GM19397 (cell line): ENCODE results near the gene NRXN3.
"Not testable (repeated sequence)": the region's sequence is repeated elsewhere in the genome, so short reads cannot be mapped to it uniquely, and the experiment has no call there.

Source experiments
- ATAC-seq: cut with Tn5 transposase; IDR thresholded peaks from one replicate; pipeline ENCODE4 v1.9.1; 2021; ENCODE audit warnings: mild to moderate bottlenecking, moderate library complexity; ENCODE audit not compliant: unreplicated experiment

Gene NRXN3

GRCh38 chr14:78455896-78456435, 285.8 kb downstream of the NRXN3 start:
- ATAC-seq, result peak; percentile 64

DNA sequence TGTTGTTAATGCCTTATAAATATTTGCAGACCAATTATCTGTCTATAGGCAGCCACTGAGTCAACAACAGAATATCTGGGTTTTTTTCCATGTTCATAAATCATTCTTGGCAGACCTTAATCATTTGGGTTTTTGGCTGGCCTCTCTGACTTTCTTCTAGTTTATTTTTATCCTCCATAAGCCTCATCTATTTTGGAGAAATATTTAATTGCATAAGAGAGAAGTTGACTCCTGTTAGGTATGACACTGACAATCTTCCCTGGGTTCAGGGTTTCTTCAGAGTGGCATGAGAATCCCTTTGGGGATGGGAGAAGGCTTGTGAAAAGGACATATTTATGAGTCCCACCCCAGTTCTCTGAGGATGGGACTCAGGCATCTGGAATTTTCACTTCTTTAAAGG, 299.8 kb downstream of the NRXN3 start:
- ATAC-seq, result no peak

DNA sequence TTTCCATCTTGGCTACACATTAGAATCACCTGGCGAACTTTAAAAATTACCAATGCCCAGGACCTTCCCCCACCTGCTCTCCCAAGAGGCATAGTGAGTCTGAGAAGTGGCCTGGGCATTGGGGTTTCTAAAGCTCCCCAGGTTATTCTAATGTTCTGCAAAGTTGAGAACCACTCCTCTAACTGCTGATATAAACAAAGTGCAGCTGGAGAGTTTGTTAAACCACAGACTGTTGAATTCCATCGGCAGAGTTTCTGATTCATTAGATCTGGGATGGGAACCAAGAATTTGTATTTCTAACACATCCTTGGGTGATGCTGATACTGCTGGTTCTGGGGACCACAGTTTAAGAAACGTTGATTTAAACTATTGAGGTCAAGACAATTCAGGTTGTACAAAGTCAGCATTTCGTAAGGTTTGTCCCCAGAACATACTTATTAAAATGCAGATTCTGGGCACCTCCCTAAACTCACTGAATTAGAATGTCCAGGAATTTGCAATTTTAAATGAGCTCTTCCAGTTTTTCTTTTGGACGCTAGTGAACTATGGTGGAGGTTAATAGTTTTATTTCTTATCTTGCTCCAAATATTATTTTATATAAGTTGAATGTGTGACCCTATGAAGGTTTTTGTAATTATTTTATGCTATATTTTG, 309.1 kb downstream of the NRXN3 start:
- no peak for ATAC-seq

DNA sequence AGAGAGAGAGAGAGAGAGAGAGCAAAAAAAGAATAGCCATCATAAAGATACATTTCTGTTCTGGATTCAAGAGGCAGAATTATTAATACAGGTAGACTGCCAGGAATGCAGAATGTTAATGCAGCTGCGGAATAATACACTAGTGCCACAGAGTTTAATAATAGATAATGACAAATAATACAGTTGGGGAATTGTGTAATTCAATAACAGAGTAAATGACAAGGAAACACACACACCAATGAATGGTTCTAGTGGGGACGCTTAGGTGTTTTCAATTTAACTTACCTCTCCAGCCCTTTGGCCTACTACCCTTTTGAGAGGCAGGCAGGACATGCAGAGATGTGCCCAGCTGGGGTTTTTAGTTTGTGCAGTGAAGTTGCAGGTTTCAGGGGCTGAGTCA, 313.9 kb downstream of the NRXN3 start:
- no peak for ATAC-seq

GRCh38 chr14:78486081-78486480, 315.9 kb downstream of the NRXN3 start:
- ATAC-seq, result no peak

- no peak for ATAC-seq
Observed at GRCh38 chr14:78486621-78487020, 316.4 kb downstream of the NRXN3 start.

DNA sequence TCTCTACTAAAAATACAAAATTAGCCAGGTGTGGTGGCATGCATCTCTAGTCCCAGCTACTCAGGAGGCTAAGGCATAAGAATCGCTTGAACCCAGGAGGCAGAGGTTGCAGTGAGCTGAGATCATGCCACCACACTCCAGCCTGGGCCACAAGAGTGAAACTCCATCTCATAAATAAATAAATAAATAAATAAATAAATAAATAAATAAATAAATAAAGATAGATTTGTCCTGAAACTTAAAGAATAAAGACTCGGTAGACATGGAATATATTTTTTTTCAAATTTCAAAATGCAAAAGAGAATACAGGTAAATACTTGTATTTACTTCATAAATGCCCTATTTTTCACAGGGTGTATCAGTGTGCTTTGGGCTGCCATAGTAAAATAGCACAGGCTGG, 317.4 kb downstream of the NRXN3 start:
- not testable (repeated sequence) for ATAC-seq

DNA sequence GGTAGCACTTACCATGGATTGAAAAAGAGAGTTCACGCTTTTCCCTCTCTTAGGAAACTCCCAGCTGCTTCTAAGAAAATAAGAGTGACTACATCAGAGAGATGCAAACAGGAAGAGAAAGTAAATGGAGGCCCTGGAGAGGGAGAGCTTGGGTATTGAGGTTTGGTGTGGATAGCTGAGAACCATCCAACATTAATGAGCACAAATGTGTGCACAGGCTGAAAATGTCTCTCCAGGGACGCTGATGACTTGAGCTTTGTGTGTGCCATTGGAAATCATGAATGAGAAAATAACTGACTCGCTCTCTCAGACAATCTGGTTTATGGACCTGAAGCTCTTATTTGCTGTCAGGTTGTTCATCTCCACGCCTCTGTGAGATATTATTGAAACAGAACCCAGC, 318.8 kb downstream of the NRXN3 start:
- no peak for ATAC-seq

DNA sequence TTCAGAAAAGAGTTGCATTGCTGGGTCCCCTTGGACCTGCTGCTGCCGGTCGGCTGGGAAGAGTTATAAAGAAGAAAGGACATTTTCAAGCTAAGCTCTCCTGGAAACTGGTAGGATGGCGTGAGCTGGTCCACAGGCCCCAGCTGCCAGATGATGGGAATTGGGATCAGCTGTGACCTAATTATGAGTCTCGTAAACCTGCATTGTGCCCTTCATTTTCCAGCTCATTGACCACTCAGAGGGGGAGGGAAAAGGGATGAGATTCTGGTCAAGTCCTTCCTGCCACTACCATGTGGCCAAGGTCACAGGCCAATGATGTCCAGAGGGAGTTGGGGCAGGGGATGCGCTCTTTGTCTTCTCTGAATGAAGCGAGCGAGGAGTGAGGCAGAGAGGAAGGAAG, 320.9 kb downstream of the NRXN3 start:
- no peak for ATAC-seq

DNA sequence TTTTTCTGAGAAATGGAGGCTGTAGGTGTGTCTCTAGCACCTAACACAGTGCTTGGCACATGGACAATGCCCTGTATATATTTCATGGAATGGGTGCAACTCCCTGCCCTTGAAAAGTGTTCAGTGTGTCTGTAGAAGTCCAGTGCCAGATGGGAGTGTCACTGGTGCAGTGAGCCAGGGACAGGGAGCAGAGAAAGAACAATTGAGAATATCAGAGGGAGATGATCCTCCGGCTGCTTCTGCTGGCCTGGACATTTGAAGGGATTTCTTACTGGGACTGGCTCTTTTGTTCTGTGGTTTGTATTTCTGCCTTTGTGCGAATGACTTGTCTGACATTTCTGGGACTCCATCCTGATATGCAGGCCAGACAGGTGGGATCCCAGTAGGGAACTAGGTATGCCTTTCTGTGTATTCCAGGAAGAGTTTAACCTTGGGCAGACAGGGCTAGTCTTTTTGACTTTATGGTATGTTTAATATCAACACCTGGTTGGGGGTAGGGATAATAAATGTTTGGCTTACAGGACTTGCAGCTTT, 328.0 kb downstream of the NRXN3 start:
- ATAC-seq, result no peak

DNA sequence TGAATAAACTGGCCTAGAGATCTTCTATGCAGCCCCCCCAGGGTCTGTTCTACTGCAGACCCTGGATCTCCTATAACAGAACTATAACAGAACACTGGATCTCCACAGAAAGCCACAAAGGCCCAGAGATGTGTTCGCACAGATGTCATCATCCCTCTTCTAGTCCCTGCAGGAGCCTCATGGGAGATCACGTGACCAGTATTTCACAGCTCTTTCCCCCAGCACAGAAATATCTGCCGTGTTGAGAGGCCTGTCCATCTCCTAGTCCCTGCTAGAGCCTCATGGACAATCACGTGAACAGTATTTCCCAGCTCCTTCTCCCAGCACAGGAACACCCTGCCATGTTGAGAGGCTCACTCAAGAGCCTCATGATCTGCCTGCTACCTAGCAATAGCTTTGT, 331.7 kb downstream of the NRXN3 start:
- no peak for ATAC-seq

DNA sequence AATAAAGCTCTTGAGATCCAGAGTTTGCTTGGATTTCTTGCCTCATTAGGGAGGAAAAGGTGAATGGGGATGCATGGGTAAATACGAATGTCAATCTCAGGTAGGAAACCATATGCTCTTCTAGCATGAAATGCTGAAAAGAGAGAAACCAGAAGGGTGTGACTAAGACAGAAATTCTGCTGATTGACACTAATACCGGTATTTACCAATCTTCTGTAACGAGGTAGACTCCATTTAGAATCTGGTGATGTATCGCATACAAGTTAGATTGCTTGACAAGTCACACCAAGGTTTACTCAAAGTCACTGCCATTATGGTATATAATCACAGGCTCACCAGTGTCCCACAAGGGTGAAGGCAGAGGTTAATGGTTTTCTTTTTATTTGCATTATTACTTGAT, 337.9 kb downstream of the NRXN3 start:
- ATAC-seq, result no peak

GRCh38 chr14:78509516-78509915, 339.3 kb downstream of the NRXN3 start:
- ATAC-seq, result no peak

- no peak for ATAC-seq
Observed at GRCh38 chr14:78512021-78512420, 341.8 kb downstream of the NRXN3 start.

DNA sequence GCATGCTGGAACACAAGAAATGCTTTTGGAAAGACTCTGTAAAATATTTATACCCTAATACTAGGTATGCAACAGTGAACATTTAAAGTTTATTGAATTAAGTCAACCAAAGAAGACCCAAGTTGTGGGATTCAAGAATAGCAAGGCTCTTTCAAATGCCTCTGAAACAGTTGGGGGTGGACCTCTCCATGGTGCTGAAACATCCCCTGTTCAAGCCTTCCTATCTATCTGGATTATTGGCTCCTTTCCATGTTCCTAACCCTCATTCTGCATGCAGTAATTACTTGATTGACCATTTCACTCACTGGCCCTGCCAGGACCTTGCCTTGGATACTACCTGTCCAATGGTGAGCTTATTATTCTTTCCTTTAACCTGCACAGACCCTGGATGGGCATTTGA, 349.7 kb downstream of the NRXN3 start:
- no peak for ATAC-seq

GRCh38 chr14:78524196-78524595, 354.0 kb downstream of the NRXN3 start:
- no peak for ATAC-seq

GRCh38 chr14:78524766-78525165, 354.6 kb downstream of the NRXN3 start:
- ATAC-seq, result no peak

- no peak for ATAC-seq
Observed at GRCh38 chr14:78530078-78530477, 359.9 kb downstream of the NRXN3 start.

- ATAC-seq, result no peak
Observed at GRCh38 chr14:78534141-78534540, 364.0 kb downstream of the NRXN3 start.

DNA sequence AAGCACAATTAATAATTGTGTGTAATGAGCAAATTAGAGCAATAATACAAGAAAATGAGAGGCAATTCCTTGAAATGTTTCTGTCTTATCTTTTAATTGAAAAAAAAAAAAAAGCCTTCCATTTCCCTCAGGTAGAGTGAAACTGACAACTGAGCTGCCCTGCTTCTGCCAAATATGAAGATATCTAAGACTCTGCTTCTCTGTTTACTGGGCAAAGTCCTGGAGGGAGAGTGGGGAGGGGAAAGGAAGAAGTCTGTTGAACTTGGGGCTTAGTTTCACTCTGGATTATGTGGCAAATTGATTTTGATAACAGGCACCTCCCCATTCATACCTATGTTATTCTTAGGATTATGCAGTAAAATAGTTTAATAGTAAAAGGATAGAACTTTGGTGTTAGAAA, 364.9 kb downstream of the NRXN3 start:
- no peak for ATAC-seq

DNA sequence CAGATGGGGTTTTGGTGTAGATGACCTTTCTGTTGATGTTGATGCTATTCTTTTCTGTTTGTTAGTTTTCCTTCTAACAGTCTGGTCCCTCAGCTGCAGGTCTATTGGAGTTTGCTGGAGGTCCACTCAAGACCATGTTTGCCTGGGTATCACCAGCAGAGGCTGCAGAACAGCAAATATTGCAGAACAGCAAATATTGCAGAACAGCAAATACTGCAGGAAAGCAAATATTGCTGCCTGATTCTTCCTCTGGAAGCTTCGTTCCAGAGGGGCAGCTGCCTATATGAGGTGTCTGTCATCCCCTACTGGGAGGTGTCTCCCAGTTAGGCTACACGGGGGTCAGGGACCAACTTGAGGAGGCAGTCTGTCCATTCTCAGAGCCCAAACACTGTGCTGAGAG, 371.6 kb downstream of the NRXN3 start:
- ATAC-seq, result not testable (repeated sequence)

GRCh38 chr14:78543433-78543832, 373.3 kb downstream of the NRXN3 start:
- no peak for ATAC-seq

GRCh38 chr14:78561074-78561473, 390.9 kb downstream of the NRXN3 start:
- ATAC-seq, result no peak
